ENCODE measurements around the gene CYP4A22. TPM values are rescaled to one million over a fixed set of nuclear protein-coding genes. Genes with fewer than 3 reads are reported as not detected.
"Not testable (repeated sequence)": the region's sequence is repeated elsewhere in the genome, so short reads cannot be mapped to it uniquely, and the experiment has no call there.

The CYP4A22 gene
- total RNA-seq (2014; rRNA removed; shearing (Covaris generic)): not detected in 2 replicates

GRCh38 chr1:47137198-47137597 lies at the start of gene CYP4A22:
CYP4A22 (plus strand) TSS chr1:47137441; CDS start chr1:47137486, 45 bp downstream.
- Histone ChIP-seq H3K36me3 (replicated peaks; ENCODE audit: control insufficient read depth, insufficient read depth, low read length) (no peaks in the 10 kb centered on the region), H3K4me3 (ENCODE audit: insufficient read depth, low read depth, low read length) (no peak within 1 kb of the TSS), H3K27me3 (ENCODE audit: control insufficient read depth, insufficient read depth, low read length) (no peaks in the 10 kb centered on the region)
- no peak for DNase-seq

- not testable (repeated sequence) for H3K27me3 ChIP-seq (ENCODE audit: control insufficient read depth, insufficient read depth, low read length); H3K36me3 ChIP-seq (replicated peaks; ENCODE audit: control insufficient read depth, insufficient read depth, low read length); DNase-seq; H3K4me3 ChIP-seq (ENCODE audit: insufficient read depth, low read depth, low read length)
Observed at GRCh38 chr1:47089356-47089755, 47.9 kb upstream of the CYP4A22 start.

- H3K27me3 ChIP-seq (ENCODE audit: control insufficient read depth, insufficient read depth, low read length); H3K4me3 ChIP-seq (ENCODE audit: insufficient read depth, low read depth, low read length); H3K36me3 ChIP-seq (replicated peaks; ENCODE audit: control insufficient read depth, insufficient read depth, low read length); DNase-seq: not testable (repeated sequence)
Observed at GRCh38 chr1:47091476-47091875, 45.8 kb upstream of the CYP4A22 start.

- Histone ChIP-seq H3K4me3 (ENCODE audit: insufficient read depth, low read depth, low read length) (no peak overlapping the region), H3K36me3 (replicated peaks; ENCODE audit: control insufficient read depth, insufficient read depth, low read length) (no peaks in the 10 kb centered on the region), H3K27me3 (ENCODE audit: control insufficient read depth, insufficient read depth, low read length) (no peaks in the 10 kb centered on the region)
- no peak for DNase-seq
Observed at GRCh38 chr1:47104816-47105215, 32.4 kb upstream of the CYP4A22 start.

GRCh38 chr1:47106792-47107191 lies 30.4 kb upstream of the CYP4A22 start:
- Histone ChIP-seq H3K36me3 (replicated peaks; ENCODE audit: control insufficient read depth, insufficient read depth, low read length) (no peaks in the 10 kb centered on the region), H3K4me3 (ENCODE audit: insufficient read depth, low read depth, low read length) (no peak overlapping the region), H3K27me3 (ENCODE audit: control insufficient read depth, insufficient read depth, low read length) (no peaks in the 10 kb centered on the region)
- no peak for DNase-seq

GRCh38 chr1:47107851-47108574 lies 29.2 kb upstream of the CYP4A22 start:
- H3K27me3 ChIP-seq (ENCODE audit: control insufficient read depth, insufficient read depth, low read length); H3K36me3 ChIP-seq (replicated peaks; ENCODE audit: control insufficient read depth, insufficient read depth, low read length); H3K4me3 ChIP-seq (ENCODE audit: insufficient read depth, low read depth, low read length); DNase-seq: not testable (repeated sequence)

- H3K27me3 ChIP-seq (ENCODE audit: control insufficient read depth, insufficient read depth, low read length); H3K36me3 ChIP-seq (replicated peaks; ENCODE audit: control insufficient read depth, insufficient read depth, low read length); H3K4me3 ChIP-seq (ENCODE audit: insufficient read depth, low read depth, low read length); DNase-seq: not testable (repeated sequence)
Observed at GRCh38 chr1:47109482-47109881, 27.8 kb upstream of the CYP4A22 start.

GRCh38 chr1:47113178-47113577 lies 24.1 kb upstream of the CYP4A22 start:
- Histone ChIP-seq H3K27me3 (ENCODE audit: control insufficient read depth, insufficient read depth, low read length) (no peaks in the 10 kb centered on the region), H3K36me3 (replicated peaks; ENCODE audit: control insufficient read depth, insufficient read depth, low read length) (no peaks in the 10 kb centered on the region), H3K4me3 (ENCODE audit: insufficient read depth, low read depth, low read length) (no peak overlapping the region)
- DNase-seq: peak; percentile 13

GRCh38 chr1:47121039-47121438 lies 16.2 kb upstream of the CYP4A22 start:
- DNase-seq; H3K4me3 ChIP-seq (ENCODE audit: insufficient read depth, low read depth, low read length); H3K27me3 ChIP-seq (ENCODE audit: control insufficient read depth, insufficient read depth, low read length); H3K36me3 ChIP-seq (replicated peaks; ENCODE audit: control insufficient read depth, insufficient read depth, low read length): not testable (repeated sequence)

- not testable (repeated sequence) for H3K27me3 ChIP-seq (ENCODE audit: control insufficient read depth, insufficient read depth, low read length); H3K36me3 ChIP-seq (replicated peaks; ENCODE audit: control insufficient read depth, insufficient read depth, low read length); H3K4me3 ChIP-seq (ENCODE audit: insufficient read depth, low read depth, low read length); DNase-seq
Observed at GRCh38 chr1:47124834-47125233, 12.4 kb upstream of the CYP4A22 start.

- not testable (repeated sequence) for H3K36me3 ChIP-seq (replicated peaks; ENCODE audit: control insufficient read depth, insufficient read depth, low read length); H3K27me3 ChIP-seq (ENCODE audit: control insufficient read depth, insufficient read depth, low read length); H3K4me3 ChIP-seq (ENCODE audit: insufficient read depth, low read depth, low read length)
Observed at GRCh38 chr1:47126997-47127396, 10.2 kb upstream of the CYP4A22 start.

GRCh38 chr1:47128221-47128620 lies 9.0 kb upstream of the CYP4A22 start:
- no peaks in the 10 kb centered on the region for H3K36me3 ChIP-seq (replicated peaks; ENCODE audit: control insufficient read depth, insufficient read depth, low read length)
- no peaks in the 10 kb centered on the region for H3K27me3 ChIP-seq (ENCODE audit: control insufficient read depth, insufficient read depth, low read length)
- DNase-seq: no peak
- no peak overlapping the region for H3K4me3 ChIP-seq (ENCODE audit: insufficient read depth, low read depth, low read length)

More at GRCh38 chr1:47126997-47127396, 10.2 kb upstream of the CYP4A22 start:
- DNase-seq: not testable (repeated sequence)

- not testable (repeated sequence) for H3K27me3 ChIP-seq (ENCODE audit: control insufficient read depth, insufficient read depth, low read length); H3K4me3 ChIP-seq (ENCODE audit: insufficient read depth, low read depth, low read length); H3K36me3 ChIP-seq (replicated peaks; ENCODE audit: control insufficient read depth, insufficient read depth, low read length); DNase-seq
Observed at GRCh38 chr1:47128854-47129253, 8.4 kb upstream of the CYP4A22 start.

GRCh38 chr1:47129489-47130230 lies 7.6 kb upstream of the CYP4A22 start:
- H3K4me3 ChIP-seq (ENCODE audit: insufficient read depth, low read depth, low read length); H3K36me3 ChIP-seq (replicated peaks; ENCODE audit: control insufficient read depth, insufficient read depth, low read length); DNase-seq; H3K27me3 ChIP-seq (ENCODE audit: control insufficient read depth, insufficient read depth, low read length): not testable (repeated sequence)

GRCh38 chr1:47132665-47133064 lies 4.6 kb upstream of the CYP4A22 start:
- H3K4me3 ChIP-seq (ENCODE audit: insufficient read depth, low read depth, low read length); DNase-seq; H3K27me3 ChIP-seq (ENCODE audit: control insufficient read depth, insufficient read depth, low read length); H3K36me3 ChIP-seq (replicated peaks; ENCODE audit: control insufficient read depth, insufficient read depth, low read length): not testable (repeated sequence)

All from H7 (cell line).